SK-N-MC (cell line): ENCODE measurements around the gene PARD3.

Experiments used
- EZH2 ChIP-seq: fragments of 200-600 bp; sonication (generic); IDR thresholded peaks from one replicate; pipeline ENCODE4 v1.6.1; 2017; ENCODE audit warnings: antibody characterized with exemption
- FOXP2 ChIP-seq: optimal IDR thresholded peaks from 2 replicates; pipeline ENCODE3; 2011; ENCODE audit warnings: mild to moderate bottlenecking, moderate library complexity; ENCODE audit not compliant: insufficient read depth; ENCODE audit errors: extremely low read length, control extremely low read depth
- POLR2AphosphoS5 ChIP-seq: IDR thresholded peaks from 2 replicates; pipeline ENCODE4 v1.6.1; 2012; ENCODE audit warnings: mild to moderate bottlenecking, low read depth, low read length, borderline replicate concordance

DNA sequence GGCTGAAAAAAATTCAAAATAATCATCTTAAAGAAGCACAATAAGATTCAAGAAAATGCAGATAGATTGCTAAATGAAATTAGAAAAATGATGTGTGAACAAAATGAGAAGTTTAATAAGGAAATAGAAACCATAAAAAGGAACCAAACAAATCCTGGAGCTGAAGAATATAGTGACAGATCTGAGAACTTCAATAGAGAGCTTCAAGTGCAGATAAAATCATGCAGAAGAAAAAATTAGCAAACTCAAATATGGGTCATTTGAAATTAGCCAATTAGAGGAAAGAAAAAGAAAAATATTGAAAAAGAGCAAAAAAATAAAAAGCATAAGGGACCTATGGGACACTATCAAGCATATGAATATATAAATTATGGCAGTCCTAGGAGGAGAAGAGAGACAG, 720.1 kb downstream of the PARD3 start:
- TF ChIP-seq POLR2AphosphoS5 (no peak), EZH2 (no peak), FOXP2 (no peak)
